OCI-LY3 (cell line): Measurements from ENCODE around the gene PLK5.
"Not testable (repeated sequence)": the region's sequence is repeated elsewhere in the genome, so short reads cannot be mapped to it uniquely, and the experiment has no call there.

ENCODE experiments used
- H2AFZ ChIP-seq: fragments of 200-600, 300-600 bp; shearing (Covaris generic); 2 replicates; pipeline ENCODE4 v1.6.0; 2014; ENCODE audit warnings: antibody characterized with exemption, low read depth, low read length
- H3K27ac ChIP-seq: fragments of 200-600, 300-600 bp; sonication (generic); 2 replicates; pipeline ENCODE4 v1.5.1; 2014; ENCODE audit warnings: mild to moderate bottlenecking, low read length, moderate library complexity, mixed read lengths
- H3K27me3 ChIP-seq: fragments of 200-600, 300-600 bp; sonication (generic); 2 replicates; pipeline ENCODE4 v1.6.1; 2014; ENCODE audit warnings: low read depth, low read length, mixed read lengths
- H3K36me3 ChIP-seq: fragments of 200-600, 300-600 bp; sonication (generic); replicated peaks from 2 replicates; pipeline ENCODE3; 2014; ENCODE audit warnings: low read depth, low read length, mixed read lengths
- H3K4me1 ChIP-seq: fragments of 300-600, 200-600 bp; sonication (generic); 2 replicates; pipeline ENCODE4 v1.6.1; 2014; ENCODE audit warnings: low read length, mixed read lengths
- H3K4me2 ChIP-seq: fragments of 200-600, 300-600 bp; sonication (generic); 2 replicates; pipeline ENCODE4 v1.6.1; 2014; ENCODE audit warnings: low read length, mixed read lengths
- H3K4me3 ChIP-seq: fragments of 300-600, 200-600 bp; sonication (generic); 2 replicates; pipeline ENCODE4 v1.5.1; 2014; ENCODE audit warnings: antibody characterized with exemption, mild to moderate bottlenecking, low read length, moderate library complexity
- H3K79me2 ChIP-seq: fragments of 300-600, 200-600 bp; shearing (Covaris generic); 2 replicates; pipeline ENCODE4 v1.6.1; 2014; ENCODE audit warnings: mild to moderate bottlenecking, low read length, mixed read lengths
- H3K9ac ChIP-seq: fragments of 300-600, 200-600 bp; shearing (Covaris generic); 2 replicates; pipeline ENCODE4 v1.6.0; 2014; ENCODE audit warnings: mild to moderate bottlenecking, low read length, moderate library complexity
- H3K9me3 ChIP-seq: fragments of 200-600, 300-600 bp; shearing (Covaris generic); 2 replicates; pipeline ENCODE4 v1.6.1; 2014; ENCODE audit warnings: low read length, mixed read lengths; ENCODE audit not compliant: insufficient read depth
- H4K20me1 ChIP-seq: fragments of 200-600, 300-600 bp; sonication (generic); 2 replicates; pipeline ENCODE4 v1.6.1; 2016; ENCODE audit warnings: low read length, mixed read lengths; ENCODE audit not compliant: insufficient read depth
- EZH2phosphoT487 ChIP-seq: fragments of 200-600 bp; shearing (Covaris generic); IDR thresholded peaks from 2 replicates; pipeline ENCODE4 v1.6.1; 2018; ENCODE audit warnings: antibody characterized with exemption, mixed run types, low read depth
- TF ChIP-seq, protein P1 (sequence below): fragments of 200-600, 300-600 bp; sonication (generic); IDR thresholded peaks from 2 replicates; pipeline ENCODE4 v1.5.1; 2014; ENCODE audit warnings: antibody characterized with exemption, low read length, low read depth

The PLK5 gene

GRCh38 chr19:1531587-1531986, 7.7 kb downstream of the PLK5 start:
- Histone ChIP-seq H3K79me2 (no peaks in the 10 kb centered on the region), H2AFZ (no peak overlapping the region), H3K4me3 (no peak overlapping the region), H3K27me3 (no peaks in the 10 kb centered on the region), H3K9ac (no peak overlapping the region), H3K4me1 (no peaks in the 10 kb centered on the region), H3K9me3 (no peaks in the 10 kb centered on the region), H3K27ac (no peak overlapping the region), H4K20me1 (no peaks in the 10 kb centered on the region), H3K4me2 (no peak overlapping the region), H3K36me3 (no peaks in the 10 kb centered on the region)
- no peak for TF ChIP-seq EZH2phosphoT487
- TF ChIP-seq, protein P1, sequence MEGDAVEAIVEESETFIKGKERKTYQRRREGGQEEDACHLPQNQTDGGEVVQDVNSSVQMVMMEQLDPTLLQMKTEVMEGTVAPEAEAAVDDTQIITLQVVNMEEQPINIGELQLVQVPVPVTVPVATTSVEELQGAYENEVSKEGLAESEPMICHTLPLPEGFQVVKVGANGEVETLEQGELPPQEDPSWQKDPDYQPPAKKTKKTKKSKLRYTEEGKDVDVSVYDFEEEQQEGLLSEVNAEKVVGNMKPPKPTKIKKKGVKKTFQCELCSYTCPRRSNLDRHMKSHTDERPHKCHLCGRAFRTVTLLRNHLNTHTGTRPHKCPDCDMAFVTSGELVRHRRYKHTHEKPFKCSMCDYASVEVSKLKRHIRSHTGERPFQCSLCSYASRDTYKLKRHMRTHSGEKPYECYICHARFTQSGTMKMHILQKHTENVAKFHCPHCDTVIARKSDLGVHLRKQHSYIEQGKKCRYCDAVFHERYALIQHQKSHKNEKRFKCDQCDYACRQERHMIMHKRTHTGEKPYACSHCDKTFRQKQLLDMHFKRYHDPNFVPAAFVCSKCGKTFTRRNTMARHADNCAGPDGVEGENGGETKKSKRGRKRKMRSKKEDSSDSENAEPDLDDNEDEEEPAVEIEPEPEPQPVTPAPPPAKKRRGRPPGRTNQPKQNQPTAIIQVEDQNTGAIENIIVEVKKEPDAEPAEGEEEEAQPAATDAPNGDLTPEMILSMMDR, result no peak

- Histone ChIP-seq H2AFZ (no peak overlapping the region), H3K4me1 (no peaks in the 10 kb centered on the region), H4K20me1 (no peaks in the 10 kb centered on the region), H3K4me3 (no peak overlapping the region), H3K27ac (no peak overlapping the region), H3K4me2 (no peak overlapping the region), H3K36me3 (no peaks in the 10 kb centered on the region), H3K27me3 (no peaks in the 10 kb centered on the region), H3K9me3 (no peaks in the 10 kb centered on the region), H3K79me2 (no peaks in the 10 kb centered on the region), H3K9ac (no peak overlapping the region)
- no peak for TF ChIP-seq EZH2phosphoT487
- TF ChIP-seq, protein P1, result no peak
Measured at GRCh38 chr19:1532003-1532402, 8.1 kb downstream of the PLK5 start.

- no peak overlapping the region for H3K9ac ChIP-seq
- no peak overlapping the region for H3K4me2 ChIP-seq
- no peaks in the 10 kb centered on the region for H3K4me1 ChIP-seq
- H3K27me3 ChIP-seq, result no peaks in the 10 kb centered on the region
- no peaks in the 10 kb centered on the region for H4K20me1 ChIP-seq
- H3K4me3 ChIP-seq, result no peak overlapping the region
- H3K27ac ChIP-seq, result no peak overlapping the region
- H3K9me3 ChIP-seq, result no peaks in the 10 kb centered on the region
- no peaks in the 10 kb centered on the region for H3K79me2 ChIP-seq
- no peak overlapping the region for H2AFZ ChIP-seq
- H3K36me3 ChIP-seq, result no peaks in the 10 kb centered on the region
- no peak for TF ChIP-seq EZH2phosphoT487
- TF ChIP-seq, protein P1, result no peak
Measured at GRCh38 chr19:1533510-1534150, 9.8 kb downstream of the PLK5 start.

DNA sequence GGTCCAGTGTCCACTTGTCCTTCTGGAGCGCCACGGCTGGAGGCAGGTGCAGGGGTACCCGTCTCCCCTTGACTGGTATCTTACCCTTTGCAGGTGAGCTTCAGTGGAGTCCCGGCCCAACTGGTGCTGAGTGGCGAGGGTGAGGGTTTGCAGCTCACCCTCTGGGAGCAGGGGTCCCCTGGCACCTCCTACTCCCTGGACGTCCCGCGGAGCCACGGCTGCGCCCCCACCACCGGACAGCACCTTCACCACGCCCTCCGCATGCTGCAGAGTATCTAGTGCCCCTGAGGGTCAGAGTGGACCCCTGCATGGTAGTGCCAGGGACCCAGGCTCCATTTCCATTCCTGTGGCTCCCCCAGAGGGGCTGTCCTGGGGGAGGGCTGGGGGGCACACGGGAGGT, 11.1 kb downstream of the PLK5 start:
- Histone ChIP-seq H3K4me1 (no peaks in the 10 kb centered on the region), H3K79me2 (no peaks in the 10 kb centered on the region), H3K27me3 (no peaks in the 10 kb centered on the region), H2AFZ (no peak overlapping the region), H3K4me3 (no peak overlapping the region), H4K20me1 (no peaks in the 10 kb centered on the region), H3K27ac (no peak overlapping the region), H3K9ac (no peak overlapping the region), H3K4me2 (no peak overlapping the region), H3K36me3 (no peaks in the 10 kb centered on the region), H3K9me3 (no peaks in the 10 kb centered on the region)
- TF ChIP-seq, protein P1, result no peak
- TF ChIP-seq EZH2phosphoT487, result no peak

DNA sequence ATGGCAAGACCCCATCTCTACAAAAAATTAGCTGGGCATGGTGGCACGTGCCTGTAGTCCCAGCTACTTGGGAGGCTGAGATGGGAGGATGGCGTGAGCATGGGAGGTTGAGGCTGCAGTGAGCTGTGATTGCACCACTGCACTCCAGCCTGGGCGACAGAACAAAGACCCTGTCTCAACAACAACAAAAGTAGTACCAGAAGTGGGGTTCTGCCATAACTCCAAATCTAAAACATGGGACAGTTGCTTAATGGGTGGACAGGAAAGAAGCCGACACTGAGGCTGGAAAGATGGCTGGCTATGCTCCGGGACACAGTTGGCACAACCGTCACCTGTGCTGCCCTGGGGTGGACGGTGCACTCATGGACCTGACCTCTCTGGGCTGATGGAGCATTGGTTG, 11.8 kb downstream of the PLK5 start:
- not testable (repeated sequence) for H4K20me1 ChIP-seq, H3K27ac ChIP-seq, H3K27me3 ChIP-seq, H3K4me3 ChIP-seq, H2AFZ ChIP-seq, H3K79me2 ChIP-seq, H3K36me3 ChIP-seq, H3K4me2 ChIP-seq, H3K9ac ChIP-seq, H3K4me1 ChIP-seq, H3K9me3 ChIP-seq
